GM12874 (cell line): ENCODE measurements around the gene RELN.

ENCODE experiments used
- CTCF ChIP-seq: IDR thresholded peaks from 2 replicates; pipeline ENCODE4 v1.5.1; 2011; ENCODE audit warnings: low read depth, mild to moderate bottlenecking, control low read depth, low read length, moderate library complexity; ENCODE audit not compliant: insufficient read depth

The RELN gene

GRCh38 chr7:103955985-103956384, 33.5 kb downstream of the RELN start:
- TF ChIP-seq CTCF: no peak

- no peak for TF ChIP-seq CTCF
These were observed 37.0 kb downstream of the RELN start for GRCh38 chr7:103952408-103952807.

GRCh38 chr7:103951311-103951710, 38.1 kb downstream of the RELN start:
- TF ChIP-seq CTCF: no peak

- TF ChIP-seq CTCF: no peak
These were observed 40.1 kb downstream of the RELN start for GRCh38 chr7:103949374-103949773.

- no peak for TF ChIP-seq CTCF
These were observed 42.3 kb downstream of the RELN start for GRCh38 chr7:103947026-103947655.

GRCh38 chr7:103944230-103944900, 45.1 kb downstream of the RELN start:
- TF ChIP-seq CTCF: no peak

GRCh38 chr7:103941976-103942375, 47.5 kb downstream of the RELN start:
- TF ChIP-seq CTCF: no peak
